Spleen (tissue), 7 donors: ENCODE measurements around the gene RAB3IL1.

Experiments
- POLR2A ChIP-seq, 3 donors: fragments of 450-650 bp; IDR thresholded peaks; one replicate each; pipeline ENCODE4 v1.5.1; 2017; ENCODE audit warnings: antibody characterized with exemption in 3 of 3, mild to moderate bottlenecking in 1 of 3
- POLR2AphosphoS5 ChIP-seq, 3 donors: sonication (generic); formaldehyde crosslinking; IDR thresholded peaks; one replicate each; pipeline ENCODE4 v1.5.1; 2017; ENCODE audit warnings: antibody characterized with exemption in 3 of 3
- TF ChIP-seq, protein P1 (sequence below), 11 experiments: fragments of 200-600 bp in 7 of 11; fragments of 450-650 bp in 4 of 11; sonication (generic) in 4 of 11; IDR thresholded peaks in 8 of 11; conservative IDR thresholded peaks in 3 of 11; 1 replicate in 7 of 11; 2 replicates in 4 of 11; pipeline versions ENCODE4 v1.4.0 to v1.8.0; 2016 to 2021; ENCODE audit warnings: antibody characterized with exemption in 11 of 11, inconsistent platforms in 4 of 11, mild to moderate bottlenecking in 1 of 11
- donor health status: DM: no; HTN: no; CAD: no; lungs with moderate emphysema.
- donor health status: DM: no; HTN: no; CAD: no.
- donor health status: DM: no; HTN: no; CAD: no.

DNA sequence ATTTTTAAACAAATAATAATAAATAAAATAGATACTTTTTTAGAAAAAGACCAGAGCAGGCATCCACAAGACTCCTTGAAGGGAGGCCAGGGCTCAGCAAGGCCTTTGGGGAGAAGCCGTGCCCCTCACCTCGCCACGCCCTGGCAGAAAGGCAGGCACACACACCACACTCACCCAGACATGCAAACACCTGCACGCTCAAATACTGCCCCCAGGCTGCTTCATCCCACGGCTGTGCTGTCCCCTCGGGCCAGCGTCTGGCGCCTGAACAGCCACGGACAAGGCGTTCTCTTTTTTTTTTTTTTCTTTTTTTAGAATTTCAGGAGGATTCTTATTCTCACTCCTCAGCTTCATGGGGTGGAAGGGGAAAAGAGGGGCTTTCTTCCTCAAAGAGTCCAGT lies 27.5 kb downstream of the RAB3IL1 start:
- no peak for TF ChIP-seq POLR2AphosphoS5 (IDR thresholded peaks at IDR 0.05)
- TF ChIP-seq, protein P1, sequence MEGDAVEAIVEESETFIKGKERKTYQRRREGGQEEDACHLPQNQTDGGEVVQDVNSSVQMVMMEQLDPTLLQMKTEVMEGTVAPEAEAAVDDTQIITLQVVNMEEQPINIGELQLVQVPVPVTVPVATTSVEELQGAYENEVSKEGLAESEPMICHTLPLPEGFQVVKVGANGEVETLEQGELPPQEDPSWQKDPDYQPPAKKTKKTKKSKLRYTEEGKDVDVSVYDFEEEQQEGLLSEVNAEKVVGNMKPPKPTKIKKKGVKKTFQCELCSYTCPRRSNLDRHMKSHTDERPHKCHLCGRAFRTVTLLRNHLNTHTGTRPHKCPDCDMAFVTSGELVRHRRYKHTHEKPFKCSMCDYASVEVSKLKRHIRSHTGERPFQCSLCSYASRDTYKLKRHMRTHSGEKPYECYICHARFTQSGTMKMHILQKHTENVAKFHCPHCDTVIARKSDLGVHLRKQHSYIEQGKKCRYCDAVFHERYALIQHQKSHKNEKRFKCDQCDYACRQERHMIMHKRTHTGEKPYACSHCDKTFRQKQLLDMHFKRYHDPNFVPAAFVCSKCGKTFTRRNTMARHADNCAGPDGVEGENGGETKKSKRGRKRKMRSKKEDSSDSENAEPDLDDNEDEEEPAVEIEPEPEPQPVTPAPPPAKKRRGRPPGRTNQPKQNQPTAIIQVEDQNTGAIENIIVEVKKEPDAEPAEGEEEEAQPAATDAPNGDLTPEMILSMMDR (IDR thresholded peaks at IDR 0.05 in 8 of 11, conservative IDR thresholded peaks at IDR 0.05 in 3 of 11) = no peak
- TF ChIP-seq POLR2A (IDR thresholded peaks at IDR 0.05) = no peak
